GM21447 (cell line): Measurements from ENCODE around the gene ATP6V1F.

Experiments used
- ATAC-seq: cut with Tn5 transposase; IDR thresholded peaks from one replicate; pipeline ENCODE4 v1.9.1; 2021; ENCODE audit not compliant: unreplicated experiment

Gene ATP6V1F

GRCh38 chr7:128862571-128863432 is at the start of gene ATP6V1F:
ATP6V1F (plus strand) TSS chr7:128862856; CDS start chr7:128862905, 49 bp downstream.
- ATAC-seq = peak; percentile 87

- no peak for ATAC-seq
Measured at GRCh38 chr7:128814499-128814898, 48.2 kb upstream of the ATP6V1F start.

GRCh38 chr7:128815289-128815942 is 47.2 kb upstream of the ATP6V1F start:
- no peak for ATAC-seq

GRCh38 chr7:128818694-128819093 is 44.0 kb upstream of the ATP6V1F start:
- no peak for ATAC-seq

GRCh38 chr7:128821724-128822123 is 40.9 kb upstream of the ATP6V1F start:
- no peak for ATAC-seq

GRCh38 chr7:128826512-128826911 is 36.1 kb upstream of the ATP6V1F start:
- no peak for ATAC-seq

GRCh38 chr7:128826916-128827247 is 35.8 kb upstream of the ATP6V1F start:
- no peak for ATAC-seq

GRCh38 chr7:128827248-128827958 is 35.3 kb upstream of the ATP6V1F start:
- no peak for ATAC-seq

GRCh38 chr7:128827971-128828711 is 34.5 kb upstream of the ATP6V1F start:
- no peak for ATAC-seq

- ATAC-seq = no peak
Measured at GRCh38 chr7:128829391-128830166, 33.1 kb upstream of the ATP6V1F start.

GRCh38 chr7:128830231-128831177 is 32.2 kb upstream of the ATP6V1F start, which contains the start of gene FLNC:
FLNC (plus strand) TSS chr7:128830406; CDS start chr7:128830638, 232 bp downstream.
- no peak for ATAC-seq

- ATAC-seq = no peak
Measured at GRCh38 chr7:128831178-128831993, 31.3 kb upstream of the ATP6V1F start.

GRCh38 chr7:128831994-128832879 is 30.4 kb upstream of the ATP6V1F start:
- ATAC-seq = no peak

GRCh38 chr7:128832880-128833147 is 29.8 kb upstream of the ATP6V1F start:
- ATAC-seq = no peak

- no peak for ATAC-seq
Measured at GRCh38 chr7:128833148-128833945, 29.3 kb upstream of the ATP6V1F start.

GRCh38 chr7:128833946-128834325 is 28.7 kb upstream of the ATP6V1F start:
- ATAC-seq = no peak
